Measurements from ENCODE around the gene DOCK8. TPM values are rescaled to one million over a fixed set of nuclear protein-coding genes. Genes with fewer than 3 reads are reported as not detected.

DOCK8 gene
- total and polyA plus RNA-seq, 10 of the 15 experiments (the other 5 are each of a cell fraction or from before 2014, with no cell fraction given): 35.4 to 100 (median 44.7) TPM

GRCh38 chr9:479971-480350 lies 265.3 kb downstream of the DOCK8 start:
- H3K27ac ChIP-seq (ENCODE audit: control insufficient read depth, insufficient read depth): no peak overlapping the region
- TF ChIP-seq YY1 (IDR thresholded peaks at IDR 0.05; ENCODE audit: low read depth, low read length): no peak
- no peak for TF ChIP-seq ATF3 (IDR thresholded peaks at IDR 0.05; ENCODE audit: borderline replicate concordance, extremely low read depth, low read depth, low read length)
- H2AFZ ChIP-seq (ENCODE audit: control insufficient read depth, low read depth, low read length): no peak overlapping the region
- ChIA-PET CTCF (no interaction called here), RAD21 (ENCODE audit: unreplicated experiment) (no interaction called here), POLR2A (no interaction called here), SMC1A (ENCODE audit: uncharacterized antibody, unreplicated experiment) (no interaction called here)
- H3K79me2 ChIP-seq (ENCODE audit: control insufficient read depth, insufficient read depth, low read length): no peaks in the 10 kb centered on the region
- 91% methylated on average over 3 of the region's 3 CpGs for WGBS (ENCODE audit: insufficient coverage, insufficient replicate concordance, low lambda C conversion rate, missing lambda C conversion rate)
- H3K27me3 ChIP-seq (replicated peaks in 1 of 2; ENCODE audit: control insufficient read depth in 2 of 2, insufficient read depth in 2 of 2, low read length in 1 of 2): no peaks in the 10 kb centered on the region
- in situ Hi-C loops (cut with MboI): loop anchor here (5.0 kb wide), 1 partner anchor 53 kb away; no protein-coding TSS in a partner anchor
- ATAC-seq (no peak), FAIRE-seq (no peak), DNase-seq (ENCODE audit: low read depth, low spot score) (no peak)
- BruUV-seq (replicated peaks): no TSS peak
- H3K9me3 ChIP-seq (replicated peaks; ENCODE audit: control insufficient read depth, insufficient read depth, low read length): no peaks in the 10 kb centered on the region
- no peak overlapping the region for H3K4me3 ChIP-seq
- intact Hi-C loops (cut with micrococcal nuclease; ENCODE audit: unreplicated experiment): loop anchor here (10.0 kb wide), 1 partner anchor 525 kb away; no protein-coding TSS in a partner anchor
- no peak overlapping the region for H3K9ac ChIP-seq (ENCODE audit: control insufficient read depth, insufficient read depth, low read length)
- H3K36me3 ChIP-seq (ENCODE audit: control insufficient read depth in 2 of 2, insufficient read depth in 2 of 2, low read length in 1 of 2): no peaks in the 10 kb centered on the region
- H3K4me2 ChIP-seq (ENCODE audit: control insufficient read depth, insufficient read depth): no peak overlapping the region
- no peaks in the 10 kb centered on the region for H3K4me1 ChIP-seq (ENCODE audit: control insufficient read depth, insufficient read depth, low read length)
- no peaks in the 10 kb centered on the region for H4K20me1 ChIP-seq (ENCODE audit: control insufficient read depth, insufficient read depth)

GRCh38 chr9:482739-483138 lies 268.1 kb downstream of the DOCK8 start:
- intact Hi-C loops (cut with micrococcal nuclease; ENCODE audit: unreplicated experiment): no loop called here
- ChIA-PET CTCF (no interaction called here), SMC1A (ENCODE audit: uncharacterized antibody, unreplicated experiment) (no interaction called here), RAD21 (ENCODE audit: unreplicated experiment) (no interaction called here), POLR2A (no interaction called here)
- no peaks in the 10 kb centered on the region for H3K36me3 ChIP-seq (ENCODE audit: control insufficient read depth in 2 of 2, insufficient read depth in 2 of 2, low read length in 1 of 2)
- no peak overlapping the region for H3K9ac ChIP-seq (ENCODE audit: control insufficient read depth, insufficient read depth, low read length)
- no peaks in the 10 kb centered on the region for H4K20me1 ChIP-seq (ENCODE audit: control insufficient read depth, insufficient read depth)
- DNase-seq (ENCODE audit: low read depth, low spot score) (no peak), ATAC-seq (no peak), FAIRE-seq (no peak)
- H3K4me3 ChIP-seq: no peak overlapping the region
- H2AFZ ChIP-seq (ENCODE audit: control insufficient read depth, low read depth, low read length): no peak overlapping the region
- no peaks in the 10 kb centered on the region for H3K9me3 ChIP-seq (replicated peaks; ENCODE audit: control insufficient read depth, insufficient read depth, low read length)
- WGBS (ENCODE audit: insufficient coverage, insufficient replicate concordance, low lambda C conversion rate, missing lambda C conversion rate): 78% methylated on average over 7 of the region's 7 CpGs
- H3K27me3 ChIP-seq (replicated peaks in 1 of 2; ENCODE audit: control insufficient read depth in 2 of 2, insufficient read depth in 2 of 2, low read length in 1 of 2): no peaks in the 10 kb centered on the region
- no TSS peak for BruUV-seq (replicated peaks)
- no peak for TF ChIP-seq FOXK2 (IDR thresholded peaks at IDR 0.05)
- no peak for TF ChIP-seq BCL3 (IDR thresholded peaks at IDR 0.05; ENCODE audit: borderline replicate concordance, insufficient read depth, low read depth, low read length, poor library complexity, severe bottlenecking)
- in situ Hi-C loops (cut with MboI): no loop called here
- H3K4me1 ChIP-seq (ENCODE audit: control insufficient read depth, insufficient read depth, low read length): no peaks in the 10 kb centered on the region
- no peak overlapping the region for H3K4me2 ChIP-seq (ENCODE audit: control insufficient read depth, insufficient read depth)
- H3K27ac ChIP-seq (ENCODE audit: control insufficient read depth, insufficient read depth): no peak overlapping the region
- H3K79me2 ChIP-seq (ENCODE audit: control insufficient read depth, insufficient read depth, low read length): no peaks in the 10 kb centered on the region

Measured in GM12878 (cell line).